Nucleus accumbens (tissue), 56 donors: ENCODE results near the gene RNASE8.
A peak's percentile ranks its signal among the peaks of the same experiment; 100 is the strongest.

ENCODE experiments used
- DNase-seq, 56 donors: peaks; one replicate each; lab custom pipeline; 2025; lab: John Stamatoyannopoulos, UW

The RNASE8 gene

GRCh38 chr14:21070610-21071224 lies 13.1 kb downstream of the RNASE8 start:
- DNase-seq, result peak in 35 of 56 donors; percentile 32 to 79 (median 57)

GRCh38 chr14:21071225-21072030 lies 13.8 kb downstream of the RNASE8 start:
- DNase-seq, result peak in 55 of 56 donors; percentile 13 to 84 (median 66)

DNA sequence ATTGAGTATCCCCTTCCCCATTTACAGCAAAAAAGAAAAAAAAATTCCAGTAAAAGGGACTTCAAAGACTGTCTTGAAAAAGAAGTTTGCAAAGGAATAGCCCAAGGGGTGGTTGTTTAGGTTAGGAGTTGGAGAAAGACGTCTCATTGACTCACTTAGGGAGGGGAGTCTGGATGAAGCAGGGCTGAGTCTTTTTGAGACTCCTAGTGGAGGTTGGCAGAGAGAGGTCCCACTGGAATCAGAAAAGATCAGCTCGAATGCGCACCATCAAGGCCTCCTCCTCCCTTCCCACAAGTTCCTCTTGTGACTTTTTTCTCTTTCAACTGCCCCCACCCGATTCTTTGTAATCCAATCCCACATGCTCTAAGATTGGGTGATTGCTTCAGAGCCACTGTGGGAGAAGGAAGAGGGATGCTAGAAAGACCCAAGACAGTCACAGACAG lies 14.4 kb downstream of the RNASE8 start:
- peak in 2 of 56 donors; percentile 5 to 12 for DNase-seq

GRCh38 chr14:21072781-21073339 lies 15.2 kb downstream of the RNASE8 start:
- no peak for DNase-seq

DNA sequence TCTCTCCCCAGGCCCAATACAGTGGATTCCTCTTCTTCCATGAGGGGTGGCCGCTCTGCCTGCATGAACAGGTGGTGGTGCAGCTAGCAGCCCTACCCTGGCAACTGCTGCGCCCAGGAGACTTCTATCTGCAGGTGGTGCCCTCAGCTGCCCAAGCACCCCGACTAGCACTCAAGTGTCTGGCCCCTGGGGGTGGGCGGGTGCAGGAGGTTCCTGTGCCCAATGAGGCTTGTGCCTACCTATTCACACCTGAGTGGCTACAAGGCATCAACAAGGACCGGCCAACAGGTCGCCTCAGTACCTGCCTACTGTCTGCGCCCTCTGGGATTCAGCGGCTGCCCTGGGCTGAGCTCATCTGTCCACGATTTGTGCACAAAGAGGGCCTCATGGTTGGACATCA lies 16.3 kb downstream of the RNASE8 start:
- no peak for DNase-seq

- DNase-seq, result no peak
These were observed 17.0 kb downstream of the RNASE8 start for GRCh38 chr14:21074398-21075272.

DNA sequence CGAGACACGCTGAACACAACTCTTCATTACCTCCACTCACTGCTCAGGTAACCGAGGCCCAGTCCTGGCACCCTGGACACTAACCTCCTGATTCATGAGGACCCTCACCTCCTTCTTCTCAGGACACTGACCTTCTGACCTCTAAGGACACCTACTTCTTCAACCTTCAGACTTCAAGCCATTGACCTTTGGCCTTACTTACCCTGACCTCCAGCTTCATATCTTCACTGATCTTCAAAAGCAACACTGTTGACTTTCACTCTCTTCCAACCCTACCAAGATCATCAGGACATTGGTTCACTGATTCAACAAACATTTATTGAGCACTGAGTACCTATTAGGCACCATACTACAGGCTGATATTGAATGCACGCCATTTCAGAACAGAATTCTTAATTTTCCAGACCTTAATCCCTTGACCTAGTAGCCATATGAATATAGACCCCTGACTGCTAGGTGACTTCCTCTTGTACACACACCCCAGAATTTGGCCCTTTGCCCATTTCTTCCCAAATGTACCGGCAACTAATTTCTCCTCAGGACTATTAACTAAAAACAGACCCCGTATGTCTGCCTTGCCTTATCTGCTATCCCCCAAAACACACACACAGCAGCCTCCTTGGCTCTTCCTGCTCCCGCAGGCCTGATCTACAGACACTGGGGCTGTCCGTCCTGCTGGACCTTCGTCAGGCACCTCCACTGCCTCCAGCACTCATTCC lies 18.3 kb downstream of the RNASE8 start:
- DNase-seq, result no peak

GRCh38 chr14:21077672-21078071 lies 20.1 kb downstream of the RNASE8 start:
- DNase-seq, result no peak

- no peak for DNase-seq
These were observed 20.7 kb downstream of the RNASE8 start for GRCh38 chr14:21078287-21078686.

DNA sequence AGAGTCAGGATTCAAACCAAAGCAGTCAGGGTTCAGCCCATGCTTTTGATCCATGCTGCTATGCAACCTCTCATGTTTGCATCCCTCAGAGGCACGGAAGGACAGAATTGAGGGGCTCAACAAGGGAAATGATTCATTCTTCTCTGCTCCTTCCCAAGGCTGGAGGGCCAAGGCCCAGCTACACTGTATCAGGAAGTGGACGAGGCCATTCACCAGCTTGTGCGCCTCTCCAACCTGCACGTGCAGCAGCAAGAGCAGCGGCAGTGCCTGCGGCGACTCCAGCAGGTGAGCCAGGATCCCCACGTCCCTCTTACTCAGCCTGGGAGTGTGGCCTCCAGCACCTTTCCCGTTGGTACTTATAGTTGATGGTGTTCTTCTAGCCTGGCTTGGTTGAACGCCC lies 21.1 kb downstream of the RNASE8 start:
- no peak for DNase-seq

GRCh38 chr14:21081521-21082142 lies 24.0 kb downstream of the RNASE8 start:
- peak in 2 of 56 donors; percentile 17 to 29 for DNase-seq

DNA sequence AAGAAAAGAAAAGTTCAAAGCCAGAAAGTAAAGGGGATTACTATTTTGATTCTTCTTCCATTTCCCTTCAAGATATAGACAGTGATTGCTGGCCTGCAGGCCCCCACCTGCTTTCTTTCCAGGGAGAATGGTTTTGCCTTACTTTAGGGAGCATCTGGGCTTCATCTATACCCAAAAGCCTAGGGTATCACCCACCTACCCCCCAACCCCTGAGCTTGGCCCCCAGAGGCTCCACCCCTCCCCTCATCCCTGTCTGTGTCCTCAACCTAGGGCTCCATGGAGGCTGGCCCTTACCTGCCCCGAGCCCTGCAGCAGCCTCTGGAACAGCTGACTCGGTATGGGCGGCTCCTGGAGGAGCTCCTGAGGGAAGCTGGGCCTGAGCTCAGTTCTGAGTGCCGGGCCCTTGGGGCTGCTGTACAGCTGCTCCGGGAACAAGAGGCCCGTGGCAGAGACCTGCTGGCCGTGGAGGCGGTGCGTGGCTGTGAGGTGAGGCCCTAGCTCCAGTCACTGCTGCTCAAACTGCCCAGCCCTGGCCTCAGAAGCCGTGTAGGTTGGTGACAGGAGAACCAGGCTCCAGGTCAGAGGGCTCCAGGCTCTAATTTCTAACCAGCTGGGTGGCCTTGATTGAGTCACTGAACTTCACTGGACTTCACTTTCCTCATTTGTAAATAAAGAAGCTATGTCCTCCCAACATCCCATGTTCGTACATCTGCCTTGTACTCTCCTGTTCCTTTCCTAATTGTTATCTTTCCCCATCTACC lies 26.1 kb downstream of the RNASE8 start:
- DNase-seq, result no peak

GRCh38 chr14:21084396-21084795 lies 26.8 kb downstream of the RNASE8 start:
- no peak for DNase-seq

- DNase-seq, result no peak
These were observed 27.6 kb downstream of the RNASE8 start for GRCh38 chr14:21084998-21085853.

- no peak for DNase-seq
These were observed 29.3 kb downstream of the RNASE8 start for GRCh38 chr14:21086908-21087293.

DNA sequence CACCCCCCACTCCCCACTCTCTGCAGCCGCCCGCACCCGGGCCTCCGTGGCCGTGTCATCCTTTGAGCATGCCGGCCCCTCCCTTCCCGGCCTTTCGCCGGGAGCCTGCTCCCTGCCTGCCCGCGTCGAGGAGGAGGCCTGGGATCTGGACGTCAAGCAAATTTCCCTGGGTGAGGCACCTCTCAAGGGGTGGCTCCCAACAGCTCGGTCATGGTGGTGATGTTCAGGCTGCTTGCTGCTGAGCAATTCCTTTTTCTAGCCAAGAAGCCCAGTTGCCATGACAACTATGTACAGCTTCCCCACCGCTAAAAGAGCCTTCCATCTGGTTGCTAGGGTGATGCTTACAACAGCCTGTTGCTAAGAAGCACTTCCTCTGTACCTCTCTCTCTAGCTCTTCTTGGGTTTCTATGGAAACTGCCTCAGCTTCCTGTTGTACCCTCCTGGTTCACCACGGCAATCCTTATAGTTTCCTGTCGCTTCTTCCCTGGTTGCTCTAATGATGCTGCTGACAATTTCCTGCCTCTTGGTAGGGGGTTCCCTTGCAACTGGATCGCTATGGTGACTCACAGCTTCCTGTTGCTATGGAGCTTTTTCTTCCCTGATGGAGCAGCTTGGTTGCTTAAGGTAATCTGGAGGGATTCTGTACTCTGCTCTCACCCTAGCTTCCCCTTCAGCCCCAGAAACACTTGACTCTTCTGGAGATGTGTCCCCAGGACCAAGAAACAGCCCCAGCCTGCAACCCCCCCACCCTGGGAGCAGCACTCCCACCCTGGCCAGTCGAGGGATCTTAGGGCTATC lies 29.9 kb downstream of the RNASE8 start:
- DNase-seq, result peak in 45 of 56 donors; percentile 13 to 93 (median 60)

DNA sequence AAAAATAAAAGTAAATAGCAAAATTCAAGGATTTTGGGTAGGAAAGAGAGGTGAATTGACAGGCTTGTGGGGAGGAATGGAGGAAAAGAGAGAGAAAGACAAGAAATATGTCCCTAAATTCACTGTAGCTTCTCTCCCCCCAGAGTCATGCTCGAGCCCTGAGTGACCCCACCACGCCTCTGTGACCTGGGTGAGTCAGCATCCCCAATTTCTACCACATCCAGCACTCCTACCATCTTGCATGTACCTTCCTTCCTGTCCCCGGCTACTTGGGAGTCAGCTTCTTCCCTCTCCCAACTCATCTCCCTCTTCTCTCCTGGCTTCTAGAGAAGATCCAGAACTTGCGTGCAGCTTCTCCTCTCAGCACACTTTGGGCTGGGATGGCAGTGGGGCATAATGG lies 31.1 kb downstream of the RNASE8 start:
- no peak for DNase-seq
